GM12874 (cell line): ENCODE data around the gene HSPA1A.

Source experiments
- CTCF ChIP-seq: IDR thresholded peaks from 2 replicates; pipeline ENCODE4 v1.5.1; 2011; ENCODE audit warnings: low read depth, mild to moderate bottlenecking, control low read depth, low read length, moderate library complexity; ENCODE audit not compliant: insufficient read depth

Gene HSPA1A

GRCh38 chr6:31795616-31796298 lies 19.6 kb upstream of the HSPA1A start, which contains the start of gene VARS1:
TSS of gene VARS1 (minus strand) at chr6:31795752. CDS start at chr6:31795217, 535 bp downstream.
- TF ChIP-seq CTCF: peak; percentile 94

DNA sequence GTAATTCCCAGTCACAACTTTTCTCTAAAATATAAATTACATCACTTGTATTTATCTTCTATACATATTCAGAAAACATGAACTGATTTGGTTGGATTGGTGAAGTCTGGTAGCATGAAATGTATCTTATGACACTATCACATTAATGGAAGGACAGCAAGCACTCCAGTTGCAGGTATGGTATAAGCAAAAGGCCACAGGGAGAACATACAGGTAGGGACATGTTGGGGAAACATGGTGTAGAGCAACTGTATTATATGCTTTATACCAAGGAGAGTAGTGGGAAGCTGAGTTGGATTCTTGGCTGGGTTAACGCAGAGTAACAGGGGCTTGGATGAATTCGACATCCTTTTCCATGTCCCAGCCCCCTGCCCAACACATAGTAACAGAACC lies 18.4 kb upstream of the HSPA1A start:
- no peak for TF ChIP-seq CTCF

DNA sequence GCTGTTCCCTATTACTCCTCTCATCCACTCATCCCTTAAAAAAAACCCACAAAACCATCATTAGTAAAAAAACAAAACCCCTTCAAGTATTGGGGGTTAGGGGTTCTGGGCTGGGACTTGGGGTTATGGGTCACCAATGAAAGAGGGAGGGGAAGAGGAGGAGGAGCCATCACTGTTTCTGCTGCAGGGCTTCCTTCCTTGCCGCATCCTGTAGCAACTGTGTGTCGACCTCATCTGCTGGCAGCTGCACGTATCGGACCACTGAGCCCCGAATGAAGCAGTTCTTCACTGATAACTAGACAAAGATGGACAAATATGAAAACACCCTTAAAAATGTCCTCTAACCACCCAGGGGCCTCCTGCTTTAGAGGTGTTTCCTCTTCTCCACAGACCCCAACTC lies 17.8 kb upstream of the HSPA1A start:
- no peak for TF ChIP-seq CTCF

- TF ChIP-seq CTCF: no peak
Observed at GRCh38 chr6:31799781-31800180, 15.6 kb upstream of the HSPA1A start.

GRCh38 chr6:31805939-31806469 lies 9.3 kb upstream of the HSPA1A start:
- TF ChIP-seq CTCF: no peak

DNA sequence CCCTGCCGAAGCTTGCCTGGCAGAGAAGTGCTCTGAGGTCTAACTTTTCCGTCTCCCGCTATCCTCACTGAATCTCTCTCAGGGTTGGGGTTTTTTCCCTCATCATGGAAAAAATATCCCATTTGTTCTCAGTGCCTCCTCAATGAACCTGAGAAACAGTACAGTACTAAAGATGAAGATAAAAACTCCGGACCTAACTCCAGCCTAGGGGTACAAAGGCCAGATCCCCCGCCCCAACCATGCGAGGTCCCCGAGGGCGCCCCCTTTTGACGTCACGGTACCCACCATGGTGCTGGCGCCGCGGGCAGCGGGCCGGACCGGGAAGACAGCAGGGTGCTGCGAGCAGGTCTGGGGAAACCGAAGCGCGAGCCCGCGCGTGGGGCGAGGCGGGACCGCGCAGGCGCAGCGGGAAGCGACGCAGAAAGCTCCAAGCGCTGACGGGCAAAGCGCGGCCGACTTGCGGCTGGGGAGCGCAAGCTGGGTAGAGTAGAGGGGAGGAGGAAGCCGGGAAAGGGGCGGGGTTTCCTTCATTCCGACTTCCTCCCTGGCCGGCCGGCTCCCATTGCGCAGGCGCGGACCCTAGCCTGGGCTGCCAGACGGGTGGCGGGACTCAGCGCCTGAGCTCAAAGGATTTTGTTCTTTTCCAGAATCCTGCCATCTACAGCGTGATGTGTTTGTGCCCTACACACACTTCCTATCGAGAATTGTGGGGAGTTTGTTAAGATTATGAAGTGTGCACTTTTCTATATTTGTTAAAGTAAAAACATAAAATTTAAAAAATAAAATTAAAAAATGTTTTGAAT lies 8.7 kb upstream of the HSPA1A start, which contains the start of gene LSM2:
Gene LSM2, minus strand, starts transcription at position 497 of the 803 bp plus-strand sequence. Its CDS starts 209 bp downstream, at position 288.
- TF ChIP-seq CTCF: peak; percentile 28; the same call in 1 of the 2 replicates

DNA sequence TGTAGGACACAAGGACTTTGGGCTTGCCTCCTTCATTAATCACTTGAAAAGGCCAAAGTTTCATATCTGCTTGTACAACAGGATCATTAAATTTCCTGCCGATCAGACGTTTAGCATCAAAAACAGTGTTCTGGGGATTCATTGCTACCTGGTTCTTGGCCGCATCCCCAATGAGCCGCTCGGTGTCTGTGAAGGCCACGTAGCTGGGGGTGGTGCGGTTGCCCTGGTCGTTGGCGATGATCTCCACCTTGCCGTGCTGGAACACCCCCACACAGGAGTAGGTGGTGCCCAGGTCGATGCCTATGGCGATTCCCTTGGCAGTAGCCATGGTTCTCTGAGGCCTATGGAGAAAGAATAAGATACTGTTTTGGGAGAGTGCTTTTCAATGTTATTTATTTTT lies 3.7 kb upstream of the HSPA1A start:
- no peak for TF ChIP-seq CTCF
